DMS153 (cell line): ENCODE data around the gene MSRB3.

Experiments
- DNase-seq: peaks from one replicate; lab custom pipeline; 2025; lab: John Stamatoyannopoulos, UW

The MSRB3 gene

GRCh38 chr12:65499167-65499566, 220.7 kb downstream of the MSRB3 start:
- DNase-seq: no peak

DNA sequence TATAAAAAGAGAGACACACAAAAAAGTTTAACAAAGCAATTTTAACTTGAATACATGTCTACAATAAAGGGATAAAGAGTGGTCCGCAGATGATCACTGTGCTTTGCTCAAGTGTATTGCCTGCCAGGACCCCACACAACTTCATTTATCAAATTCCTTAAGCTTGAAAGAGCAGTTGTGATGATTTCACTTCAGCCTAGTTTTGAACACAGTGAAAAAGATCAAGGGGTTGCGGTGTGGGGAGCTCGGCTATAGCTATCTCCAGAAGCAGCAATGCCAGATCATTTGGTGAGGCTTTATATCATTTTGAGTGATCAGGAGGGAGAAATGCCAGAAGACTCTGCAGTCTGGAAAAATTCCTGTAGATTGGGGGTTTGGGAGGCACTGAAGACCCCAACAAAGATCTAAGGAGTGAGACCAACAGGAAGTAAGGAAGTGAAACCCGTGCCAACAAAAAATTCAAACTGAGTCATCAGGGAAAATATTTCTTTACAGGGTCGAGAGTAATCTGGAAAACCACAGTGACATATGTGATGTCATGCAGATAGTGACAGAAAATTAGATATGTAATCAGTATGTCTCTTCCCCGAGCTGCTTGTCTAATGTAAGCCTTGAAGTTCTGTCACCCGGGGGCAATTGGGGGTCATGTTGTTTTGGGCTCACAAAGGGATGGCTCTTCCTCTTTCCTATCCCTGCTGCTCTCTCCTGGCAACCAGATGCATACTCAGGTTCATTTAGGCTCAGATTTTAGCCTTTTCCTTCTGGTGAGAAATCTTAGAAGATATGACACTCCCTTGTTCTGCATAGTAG, 221.8 kb downstream of the MSRB3 start:
- no peak for DNase-seq

DNA sequence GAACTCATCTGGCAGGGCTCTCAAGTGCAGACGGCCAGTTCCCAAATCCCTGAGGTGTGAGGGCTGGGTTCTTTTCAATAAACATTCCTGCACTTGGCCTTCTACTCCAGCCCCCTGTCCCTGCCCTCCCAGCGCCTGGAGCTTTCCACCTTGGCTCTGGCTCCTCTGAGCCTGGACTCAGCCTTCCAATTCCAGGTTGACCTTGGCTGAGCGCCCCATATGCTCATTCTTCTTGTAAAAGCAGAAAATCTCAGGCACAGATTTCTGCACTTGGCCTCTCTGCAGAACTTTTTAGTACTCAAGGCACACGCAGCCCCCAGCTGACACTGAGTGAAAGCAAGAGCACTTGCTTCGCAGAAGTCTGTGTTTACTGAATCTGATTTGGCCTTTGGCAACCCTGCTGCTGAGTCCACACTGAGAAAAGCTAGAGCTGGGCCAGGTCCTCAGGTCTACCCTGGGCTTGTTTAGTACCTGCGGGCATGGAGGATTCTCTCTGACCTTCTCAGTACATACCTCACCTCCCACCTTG, 222.7 kb downstream of the MSRB3 start:
- no peak for DNase-seq

DNA sequence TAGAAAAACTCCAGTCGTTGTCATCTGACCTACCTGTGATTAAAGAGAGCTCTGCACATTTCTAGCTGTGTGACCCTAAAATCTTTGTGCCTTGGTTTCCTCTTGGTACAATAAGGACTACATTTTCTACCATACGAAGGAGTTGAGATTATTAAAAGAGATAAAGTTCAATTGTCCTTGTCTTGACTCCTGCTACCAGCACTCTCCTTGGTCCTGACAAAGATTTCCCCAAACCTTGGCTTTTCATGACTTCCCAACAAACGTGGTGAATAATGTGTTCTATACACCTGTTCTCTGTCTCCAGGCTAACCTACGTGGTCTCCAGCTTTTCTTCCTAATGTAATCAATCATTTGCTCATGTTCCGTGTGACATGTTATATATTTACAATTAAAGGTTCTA, 223.5 kb downstream of the MSRB3 start:
- no peak for DNase-seq

- DNase-seq: no peak
Measured at GRCh38 chr12:65504417-65504816, 225.9 kb downstream of the MSRB3 start.

DNA sequence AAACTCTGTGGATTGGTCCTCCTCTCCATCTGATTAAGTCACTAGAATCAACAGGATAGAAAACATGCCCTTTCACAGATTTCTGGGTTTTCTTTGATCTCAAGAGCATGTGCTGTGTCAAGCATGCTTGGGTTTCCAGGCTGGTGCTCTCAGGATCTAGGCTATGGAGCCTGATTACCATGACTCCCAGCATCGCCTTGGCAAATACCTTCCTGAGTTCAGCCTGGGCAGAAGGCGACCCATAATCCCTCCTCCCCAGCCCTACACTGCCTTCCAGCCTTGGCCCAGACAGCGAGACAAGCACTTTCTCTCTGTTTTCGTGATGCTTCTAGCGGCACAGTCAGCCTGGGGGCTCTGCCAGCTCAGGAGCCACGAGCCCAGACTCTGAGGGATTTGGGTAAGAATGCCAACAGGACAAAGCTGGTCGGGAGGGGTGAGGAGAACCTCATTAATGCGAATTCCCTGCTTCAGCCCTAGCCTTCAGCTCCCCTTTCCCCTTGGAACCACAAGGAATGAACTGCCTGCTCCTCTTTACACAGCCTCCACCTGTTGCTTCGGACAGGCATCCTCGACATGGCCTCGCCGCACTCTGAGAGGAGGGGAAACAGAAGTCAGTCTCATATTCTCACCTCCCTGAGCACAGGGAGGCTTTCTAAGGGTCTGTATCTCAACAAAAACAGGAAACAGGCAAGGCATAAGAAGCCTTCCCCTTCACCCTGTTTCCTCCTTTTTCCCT, 227.1 kb downstream of the MSRB3 start:
- no peak for DNase-seq

DNA sequence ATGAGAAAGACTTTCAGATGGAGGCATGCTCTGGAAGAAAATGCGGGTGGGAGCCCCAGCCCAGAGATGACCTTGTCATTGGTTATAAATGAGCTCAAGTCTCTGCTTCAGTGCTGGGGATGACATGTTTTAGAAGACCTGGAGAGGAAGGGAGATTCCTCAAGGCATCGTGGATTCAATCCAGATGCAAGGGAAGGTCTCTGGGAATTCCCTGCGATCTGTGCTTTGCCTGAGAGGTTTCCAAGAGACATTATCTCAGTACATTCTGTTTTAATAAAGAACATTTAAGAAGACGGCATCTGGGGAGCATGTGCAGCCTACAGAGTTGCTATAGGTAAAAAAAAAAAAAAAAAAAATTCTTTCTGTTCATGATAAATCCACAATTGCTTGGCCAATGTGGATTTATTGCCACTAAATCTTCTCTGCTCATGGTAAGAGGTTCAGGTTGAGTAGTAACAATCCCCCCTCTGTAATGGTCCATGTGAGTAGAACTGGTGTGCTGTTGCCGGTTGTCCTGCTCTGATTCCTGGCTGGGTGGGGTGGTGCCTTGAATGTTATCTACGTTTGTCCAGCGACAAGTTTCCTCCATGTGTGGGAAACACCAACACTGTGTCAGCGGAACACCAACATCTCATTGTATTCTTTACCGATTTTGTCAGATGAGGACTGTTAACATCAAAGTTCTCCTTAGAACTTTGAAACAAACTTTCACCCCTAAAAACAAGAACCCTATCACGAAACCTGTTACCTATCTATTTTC, 230.0 kb downstream of the MSRB3 start:
- no peak for DNase-seq

DNA sequence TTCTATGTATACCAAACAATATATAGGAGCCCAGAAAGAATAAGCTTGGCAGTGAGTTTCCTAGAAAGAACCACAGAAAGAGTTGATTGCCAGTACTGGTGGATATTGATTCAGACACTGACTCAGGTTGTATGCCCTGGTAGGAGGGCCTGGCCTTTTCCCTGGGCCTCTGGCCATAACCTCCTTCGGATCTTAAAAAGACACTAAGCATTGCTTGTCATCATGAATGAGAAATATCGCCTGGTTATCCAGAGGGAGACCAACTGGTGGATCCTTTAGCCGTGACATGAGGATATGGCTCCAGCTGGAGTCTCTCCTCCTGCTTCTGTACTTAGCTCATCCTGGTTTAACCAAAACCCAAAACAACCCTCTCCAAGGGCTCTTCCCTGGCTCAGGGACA, 231.5 kb downstream of the MSRB3 start:
- no peak for DNase-seq

DNA sequence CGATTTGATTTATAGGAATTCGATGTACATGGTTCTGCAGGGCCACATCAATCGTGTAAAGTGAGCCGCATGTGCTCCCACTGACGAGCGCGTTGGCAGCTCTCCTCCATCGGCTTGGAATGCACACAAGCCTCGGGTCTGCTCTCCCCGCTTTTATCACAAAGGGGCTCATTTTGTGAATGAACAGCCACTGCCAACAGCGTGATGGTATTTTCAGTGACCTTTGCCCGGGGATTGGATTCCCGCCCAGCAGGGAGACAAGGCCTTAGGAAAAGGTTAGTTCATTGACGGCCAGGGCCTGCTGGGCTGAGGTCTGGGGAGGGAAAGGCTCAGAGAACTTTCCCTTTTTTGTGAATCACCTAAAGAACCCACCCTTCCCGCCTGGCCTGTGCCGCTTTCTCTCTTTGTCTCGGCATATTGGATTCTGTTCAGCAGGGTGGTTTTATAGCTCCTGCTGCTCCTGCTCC, 232.1 kb downstream of the MSRB3 start:
- DNase-seq: no peak

- DNase-seq: no peak
Measured at GRCh38 chr12:65511134-65511834, 232.8 kb downstream of the MSRB3 start.

GRCh38 chr12:65511912-65512311, 233.4 kb downstream of the MSRB3 start:
- no peak for DNase-seq
